NCI-H2081 treated with DMSO at 0.1 percent for 48 hours (cell line): ENCODE data around the gene SLC4A5.
A peak's percentile ranks its signal among the peaks of the same experiment; 100 is the strongest.
"Not testable (repeated sequence)": the region's sequence is repeated elsewhere in the genome, so short reads cannot be mapped to it uniquely, and the experiment has no call there.

ENCODE experiments used
- DNase-seq: peaks from one replicate; lab custom pipeline; 2025; lab: John Stamatoyannopoulos, UW

Gene SLC4A5

DNA sequence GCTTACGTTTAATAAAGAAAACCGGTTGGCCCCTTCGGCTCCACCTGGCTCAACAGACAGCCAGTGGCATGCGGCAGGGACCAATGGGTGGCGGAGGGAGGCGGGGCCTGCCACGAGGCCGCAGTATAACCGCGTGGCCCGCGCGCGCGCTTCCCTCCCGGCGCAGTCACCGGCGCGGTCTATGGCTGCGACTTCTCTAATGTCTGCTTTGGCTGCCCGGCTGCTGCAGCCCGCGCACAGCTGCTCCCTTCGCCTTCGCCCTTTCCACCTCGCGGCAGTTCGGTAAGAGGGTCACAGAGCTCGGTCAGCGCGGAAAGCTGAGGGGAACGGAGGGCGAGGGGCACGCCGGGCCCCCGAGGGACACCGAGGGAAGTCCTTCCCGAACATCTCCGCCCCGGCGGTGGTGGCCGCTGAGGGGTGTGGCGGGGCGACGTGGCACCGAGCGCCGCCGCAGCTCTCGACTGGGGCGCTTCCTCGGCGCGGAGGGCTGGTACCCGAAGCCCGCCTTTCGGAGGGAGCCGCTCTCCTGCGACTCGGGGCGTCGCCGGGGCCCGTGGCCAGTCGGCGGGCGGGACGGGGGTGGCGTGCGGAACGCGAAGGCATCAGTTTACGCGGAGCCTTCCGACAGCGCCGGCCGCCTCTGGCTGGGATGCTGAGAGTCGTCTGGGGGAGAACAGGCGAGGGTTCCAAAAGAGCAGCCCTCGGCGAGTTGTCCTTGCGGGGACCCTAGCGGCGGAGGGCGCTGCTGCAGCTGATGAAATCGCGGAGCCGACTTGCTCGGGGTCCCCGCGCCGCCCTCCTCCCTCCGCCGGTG, 144.5 kb downstream of the SLC4A5 start, which contains the start of gene MTHFD2:
MTHFD2 (plus strand) TSS at position 155 of the 814 bp plus-strand sequence; CDS start at position 182, 27 bp downstream.
- peak; percentile 90 for DNase-seq

GRCh38 chr2:74198023-74198460, 145.2 kb downstream of the SLC4A5 start:
- DNase-seq: no peak

- DNase-seq: no peak
These were observed 146.2 kb downstream of the SLC4A5 start for GRCh38 chr2:74197049-74197448.

DNA sequence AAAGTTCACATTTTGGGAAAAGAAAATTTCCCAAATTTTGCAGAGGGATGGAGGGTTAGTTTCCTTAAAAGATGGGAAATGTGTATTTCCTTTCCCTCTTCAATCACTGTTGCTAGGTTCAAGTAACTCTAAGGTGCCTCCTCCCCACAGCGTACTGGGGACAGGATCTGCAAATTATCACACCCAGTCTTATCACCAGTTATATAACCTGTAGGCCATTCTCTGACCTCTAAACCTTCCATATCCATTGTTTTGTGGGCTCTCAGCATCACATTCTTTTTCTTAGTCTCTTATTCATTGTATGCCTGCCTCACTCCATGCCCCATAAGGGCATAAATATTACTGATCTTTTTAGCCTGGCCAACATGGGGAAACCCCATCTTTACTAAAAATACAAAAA, 148.4 kb downstream of the SLC4A5 start:
- no peak for DNase-seq

GRCh38 chr2:74191596-74192380, 151.4 kb downstream of the SLC4A5 start:
- no peak for DNase-seq

DNA sequence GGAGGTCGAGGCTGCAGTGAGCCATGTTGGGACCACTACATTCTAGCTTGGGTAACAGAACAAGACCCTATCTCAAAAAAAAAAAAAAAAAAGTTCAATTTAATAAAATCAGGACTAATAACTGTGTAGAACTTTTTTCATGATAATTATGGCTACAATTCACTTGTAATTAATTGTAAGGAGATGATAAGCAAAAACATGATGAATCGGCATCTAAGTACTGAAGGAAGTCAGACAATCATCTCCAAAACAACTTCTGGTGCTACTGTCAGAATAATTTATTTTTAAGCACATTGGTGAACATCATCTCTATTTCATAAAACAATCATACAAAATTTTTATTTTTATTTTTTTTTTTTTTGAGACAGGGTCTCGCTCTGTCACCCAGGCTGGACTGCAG, 154.5 kb downstream of the SLC4A5 start:
- DNase-seq: no peak

GRCh38 chr2:74188018-74188601, 155.1 kb downstream of the SLC4A5 start:
- no peak for DNase-seq

DNA sequence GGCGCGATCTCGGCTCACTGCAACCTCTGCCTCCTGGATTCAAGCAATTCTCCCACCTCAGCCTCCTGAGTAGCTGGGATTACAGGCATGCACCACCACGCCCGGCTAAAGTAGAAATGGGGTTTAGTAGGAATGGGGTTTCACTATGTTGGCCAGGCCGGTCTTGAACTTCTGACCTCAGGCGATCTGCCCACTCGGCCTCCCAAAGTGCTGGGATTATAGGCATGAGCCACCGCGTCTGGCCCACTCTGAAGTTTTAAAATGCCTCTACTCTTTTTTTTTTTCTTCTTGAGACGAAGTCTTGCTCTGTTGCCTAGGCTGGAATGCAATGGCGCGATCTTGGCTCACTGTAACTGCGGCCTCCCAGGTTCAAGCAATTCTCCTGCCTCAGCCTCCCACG, 156.5 kb downstream of the SLC4A5 start:
- not testable (repeated sequence) for DNase-seq

DNA sequence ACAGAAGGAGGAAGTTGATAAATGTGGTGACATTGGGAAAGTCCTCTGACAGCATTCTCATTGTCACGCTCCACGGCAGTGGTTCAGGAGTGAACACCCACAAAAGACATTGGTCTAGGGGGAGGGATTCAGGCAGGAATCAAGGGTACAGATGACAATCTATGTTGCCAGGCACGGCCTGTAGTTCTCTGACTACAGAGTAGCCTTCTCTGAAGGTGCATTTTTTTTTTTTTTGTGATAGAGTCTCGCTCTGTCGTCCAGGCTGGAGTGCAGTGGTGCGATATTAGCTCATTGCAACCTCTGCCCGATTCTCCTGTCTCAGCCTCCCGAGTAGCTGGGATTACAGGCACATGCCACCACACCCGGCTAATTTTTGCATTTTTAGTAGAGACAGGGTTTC, 157.2 kb downstream of the SLC4A5 start:
- DNase-seq: no peak

GRCh38 chr2:74183878-74184277, 159.3 kb downstream of the SLC4A5 start:
- no peak for DNase-seq

DNA sequence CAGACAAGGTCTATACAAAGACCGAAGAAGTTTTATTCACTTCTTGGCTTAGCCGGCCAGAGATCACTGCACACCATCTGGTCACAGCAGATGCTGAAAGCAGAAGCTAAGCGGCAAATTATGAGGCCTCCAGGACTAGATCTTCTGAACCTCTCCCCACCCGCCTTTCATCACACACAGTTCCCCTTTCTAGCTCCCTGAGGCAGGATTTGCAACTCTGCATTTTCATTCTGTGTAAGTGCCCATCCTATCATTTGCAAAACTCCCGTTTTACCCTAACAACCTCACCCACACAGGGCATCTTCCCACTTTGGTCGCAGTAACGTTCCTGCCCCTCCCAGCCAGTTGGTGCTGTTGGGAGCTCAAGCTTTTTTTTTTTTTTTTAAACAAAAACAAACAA, 161.5 kb downstream of the SLC4A5 start:
- DNase-seq: no peak

GRCh38 chr2:74179063-74179865, 164.0 kb downstream of the SLC4A5 start:
- DNase-seq: no peak

DNA sequence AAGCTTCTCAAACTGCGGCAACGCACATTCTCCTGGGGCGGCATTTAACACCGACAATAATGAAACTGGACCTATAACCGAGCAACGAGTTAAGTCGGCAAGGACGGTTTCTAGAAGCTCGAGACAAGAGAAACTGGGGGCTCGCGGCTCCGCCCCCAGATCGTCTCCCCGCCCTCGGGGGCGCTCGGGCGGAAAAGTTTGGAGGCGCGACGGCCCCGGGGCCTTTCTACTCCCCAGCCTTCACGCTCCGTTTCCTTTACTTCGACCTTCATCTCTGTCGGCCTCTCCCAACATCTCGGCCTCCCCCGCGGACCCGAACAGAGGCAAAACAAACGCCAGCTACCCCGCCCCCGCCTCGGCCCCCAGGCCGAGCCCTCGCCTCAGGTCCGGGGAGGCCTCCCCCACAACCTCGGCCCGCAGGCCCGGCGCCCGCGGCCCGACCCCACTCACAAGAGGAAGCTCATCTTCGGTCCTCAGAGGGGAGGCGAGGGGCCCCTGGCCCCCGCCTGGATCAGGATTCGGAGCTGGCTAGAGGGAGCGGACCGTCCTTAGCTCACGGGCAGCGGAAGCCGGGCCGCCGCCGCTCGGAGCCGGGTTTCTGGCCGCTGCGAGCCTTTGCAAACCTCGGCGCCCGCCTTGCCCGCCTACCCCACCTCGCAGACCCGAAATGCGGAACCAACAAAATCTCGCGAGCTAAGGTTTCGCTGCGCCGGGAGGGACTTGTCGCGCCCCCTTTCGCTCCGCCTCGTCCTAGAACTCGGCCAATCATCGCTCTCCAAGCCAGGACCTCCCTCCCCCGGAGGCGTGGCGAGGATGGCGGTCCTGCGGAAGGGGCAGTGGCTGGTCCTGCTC, 164.8 kb downstream of the SLC4A5 start, which contains the start of gene MOB1A:
MOB1A (minus strand) TSS at position 669 of the 852 bp plus-strand sequence; CDS start at position 464, 205 bp downstream.
- peak; percentile 91 for DNase-seq

DNA sequence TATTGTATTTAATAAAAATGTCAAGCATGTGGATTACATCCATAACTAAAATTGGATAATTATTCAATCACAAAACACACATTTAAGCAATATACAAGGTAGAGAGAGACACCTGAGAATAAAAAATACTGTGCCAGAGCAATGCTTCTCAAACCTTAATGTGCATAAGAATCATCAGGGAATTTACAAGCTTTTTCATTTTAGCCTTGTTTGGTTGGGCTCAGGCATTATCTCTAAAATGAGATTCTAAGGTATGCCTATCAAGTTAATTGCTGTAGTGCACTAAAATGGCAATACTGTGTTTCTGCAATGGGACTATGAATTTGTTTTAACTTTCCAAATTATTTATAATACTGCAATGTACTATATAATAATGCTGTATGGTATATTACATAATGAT, 165.5 kb downstream of the SLC4A5 start:
- DNase-seq: no peak

DNA sequence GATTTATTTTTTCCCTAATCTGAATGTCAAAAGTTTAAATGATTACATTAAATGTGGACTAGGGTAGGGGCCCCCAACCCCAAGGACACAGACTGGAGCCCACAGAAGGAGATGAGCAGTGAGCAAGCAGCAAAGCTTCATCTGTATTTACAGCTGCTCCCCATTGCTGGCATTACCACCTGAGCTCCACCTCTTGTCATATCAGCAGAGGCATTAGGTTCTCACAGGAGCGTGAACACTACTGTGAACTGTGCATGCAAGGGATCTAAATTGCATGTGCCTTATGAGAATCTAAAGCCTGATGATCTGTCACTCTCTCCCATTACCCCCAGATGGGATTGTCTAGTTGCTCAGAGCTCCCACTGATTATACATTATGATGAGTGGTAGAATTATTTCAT, 168.3 kb downstream of the SLC4A5 start:
- DNase-seq: no peak

DNA sequence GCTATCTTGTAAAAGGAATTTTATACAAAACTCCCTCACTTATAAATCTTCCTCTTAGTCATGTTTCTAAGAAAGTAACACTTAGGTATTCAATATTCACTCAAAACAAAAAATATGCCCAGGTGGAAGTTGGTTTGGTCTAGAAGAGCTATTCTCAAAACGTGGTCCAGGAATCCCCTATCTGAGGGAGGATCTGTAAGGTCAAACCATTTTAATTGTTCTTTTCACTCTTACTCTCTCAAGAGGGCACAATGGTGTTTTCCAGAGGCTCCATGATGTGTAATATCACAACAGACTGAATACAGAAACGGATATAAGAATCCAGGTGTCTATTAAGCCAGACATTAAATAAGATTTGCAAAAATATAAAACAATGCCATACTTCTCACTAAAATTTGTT, 174.5 kb downstream of the SLC4A5 start:
- no peak for DNase-seq
